ENCODE results near the gene EIF3L.

DNA sequence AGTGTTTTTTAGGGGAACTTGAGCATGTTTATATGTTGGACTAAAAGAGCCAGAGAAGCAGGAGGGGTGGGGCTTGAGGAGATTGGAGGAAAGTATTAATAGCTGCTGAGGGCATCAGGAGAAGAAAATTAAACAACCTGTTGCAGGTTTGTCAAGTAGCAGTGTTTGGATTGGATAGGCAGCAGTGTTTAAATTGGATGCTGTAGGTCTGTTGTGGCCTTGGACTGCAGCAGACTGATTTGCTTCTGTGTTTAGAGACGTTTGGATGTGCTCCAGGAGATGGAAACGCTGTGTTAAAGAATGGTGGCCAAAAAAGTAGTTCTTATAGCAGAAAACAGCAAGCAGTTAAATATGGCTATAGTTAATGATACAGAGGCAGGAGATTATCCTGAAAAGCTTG is 5.7 kb downstream of the EIF3L start:
- TF ChIP-seq EZH2 (IDR thresholded peaks at IDR 0.05; ENCODE audit: insufficient read depth, poor library complexity, severe bottlenecking) (no peak), EZH2phosphoT487 (IDR thresholded peaks at IDR 0.05; ENCODE audit: insufficient read depth, low read depth) (no peak)

Data from GM23248 (cell line).